Prostate gland (tissue), 2 donors: Measurements from ENCODE around the gene C17orf50. TPM values are rescaled to one million over a fixed set of nuclear protein-coding genes. Genes with fewer than 3 reads are reported as not detected.

ENCODE experiments used
- DNase-seq: peaks from one replicate; pipeline ENCODE4 v3.0.0-alpha.2; 2019; ENCODE audit warnings: low spot score
- H3K27ac ChIP-seq, 2 donors: fragments of 200-600 bp; sonication (generic); 2 replicates each; pipeline ENCODE4 v1.5.1; 2017 to 2019
- H3K27me3 ChIP-seq: fragments of 200-600 bp; sonication (generic); replicated peaks from 2 replicates; pipeline ENCODE4 v1.5.1; 2019; ENCODE audit not compliant: insufficient read depth
- H3K36me3 ChIP-seq, 2 donors: fragments of 200-600 bp; sonication (generic); 1 replicate in 1 of 2; 2 replicates in 1 of 2; pipeline versions ENCODE4 v1.5.1 to v1.8.1; 2017 to 2019
- H3K4me1 ChIP-seq: fragments of 200-600 bp; sonication (generic); replicated peaks from 2 replicates; pipeline ENCODE4 v1.5.1; 2019
- H3K4me3 ChIP-seq, 2 donors: fragments of 200-600 bp; sonication (generic); 2 replicates each; pipeline ENCODE4 v1.5.1; 2017 to 2019
- H3K9me3 ChIP-seq: fragments of 200-600 bp; sonication (generic); 2 replicates; pipeline ENCODE4 v1.5.1; 2017
- POLR2A ChIP-seq: fragments of 450-650 bp; IDR thresholded peaks from one replicate; pipeline ENCODE4 v1.6.1; 2016; ENCODE audit warnings: antibody characterized with exemption, mild to moderate bottlenecking
- POLR2AphosphoS5 ChIP-seq: sonication (generic); formaldehyde crosslinking; IDR thresholded peaks from one replicate; pipeline ENCODE4 v1.6.1; 2017; ENCODE audit warnings: antibody characterized with exemption
- WGBS: methylation state at CpG from one replicate; pipeline ENCODE4 v1.1.5; 2018; 5-methylcytosine and 5-hydroxymethylcytosine counted together
- intact Hi-C: fragments of 100-400 bp; cut with DNase I; formaldehyde crosslinking; loops from one replicate; pipeline ENCODE4 v1.14.2; 2022
- total RNA-seq, 2 donors: library from RNA; depleted of rRNA; stranded (reverse); fragments of >200 nt; gene quantifications; one replicate each; pipeline ENCODE4 v1.1.0, GENCODE V29; 2016
- TF ChIP-seq, protein P1 (sequence below), 4 experiments: fragments of 200-600 bp in 2 of 4; fragments of 450-650 bp in 2 of 4; sonication (generic) in 2 of 4; IDR thresholded peaks; 1 replicate in 3 of 4; 2 replicates in 1 of 4; pipeline ENCODE4 v1.5.1; 2016 to 2019; ENCODE audit warnings: antibody characterized with exemption in 4 of 4, mild to moderate bottlenecking in 2 of 4, moderate library complexity in 2 of 4

Gene C17orf50
- total RNA-seq, 2 donors from 2014 or later, result 15.8 TPM; not detected in 1

DNA sequence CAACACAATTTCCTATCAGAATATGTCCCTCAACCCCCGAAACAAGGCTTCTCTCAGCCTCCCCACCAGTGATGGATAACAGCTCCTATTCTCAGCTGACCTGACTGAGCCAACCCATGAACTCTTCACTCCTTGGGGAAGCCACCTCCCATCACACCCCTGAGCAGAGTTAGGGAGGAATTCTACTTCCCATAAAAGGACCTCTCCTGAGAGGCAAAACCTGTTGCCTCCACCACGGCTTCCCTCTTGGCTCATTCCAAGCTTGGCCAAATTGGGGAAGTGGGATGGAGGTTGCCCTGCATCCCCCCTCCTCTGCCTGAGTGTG is 34.9 kb upstream of the C17orf50 start:
- TF ChIP-seq POLR2AphosphoS5 (no peak), POLR2A (no peak)
- TF ChIP-seq, protein P1, sequence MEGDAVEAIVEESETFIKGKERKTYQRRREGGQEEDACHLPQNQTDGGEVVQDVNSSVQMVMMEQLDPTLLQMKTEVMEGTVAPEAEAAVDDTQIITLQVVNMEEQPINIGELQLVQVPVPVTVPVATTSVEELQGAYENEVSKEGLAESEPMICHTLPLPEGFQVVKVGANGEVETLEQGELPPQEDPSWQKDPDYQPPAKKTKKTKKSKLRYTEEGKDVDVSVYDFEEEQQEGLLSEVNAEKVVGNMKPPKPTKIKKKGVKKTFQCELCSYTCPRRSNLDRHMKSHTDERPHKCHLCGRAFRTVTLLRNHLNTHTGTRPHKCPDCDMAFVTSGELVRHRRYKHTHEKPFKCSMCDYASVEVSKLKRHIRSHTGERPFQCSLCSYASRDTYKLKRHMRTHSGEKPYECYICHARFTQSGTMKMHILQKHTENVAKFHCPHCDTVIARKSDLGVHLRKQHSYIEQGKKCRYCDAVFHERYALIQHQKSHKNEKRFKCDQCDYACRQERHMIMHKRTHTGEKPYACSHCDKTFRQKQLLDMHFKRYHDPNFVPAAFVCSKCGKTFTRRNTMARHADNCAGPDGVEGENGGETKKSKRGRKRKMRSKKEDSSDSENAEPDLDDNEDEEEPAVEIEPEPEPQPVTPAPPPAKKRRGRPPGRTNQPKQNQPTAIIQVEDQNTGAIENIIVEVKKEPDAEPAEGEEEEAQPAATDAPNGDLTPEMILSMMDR (IDR thresholded peaks at IDR 0.05), result no peak
- H3K4me1 ChIP-seq, result no peaks in the 10 kb centered on the region
- intact Hi-C loops, result no loop called here
- no peak overlapping the region for H3K4me3 ChIP-seq
- H3K9me3 ChIP-seq, result no peaks in the 10 kb centered on the region
- no peak for DNase-seq
- 76% methylated on average over 2 of the region's 2 CpGs for WGBS
- peaks cover 0 to 7% of the 10 kb centered on the region in 2 donors for H3K36me3 ChIP-seq
- H3K27me3 ChIP-seq, result no peaks in the 10 kb centered on the region
- peak overlapping the region in 1 of 2 donors; percentile 18 for H3K27ac ChIP-seq

DNA sequence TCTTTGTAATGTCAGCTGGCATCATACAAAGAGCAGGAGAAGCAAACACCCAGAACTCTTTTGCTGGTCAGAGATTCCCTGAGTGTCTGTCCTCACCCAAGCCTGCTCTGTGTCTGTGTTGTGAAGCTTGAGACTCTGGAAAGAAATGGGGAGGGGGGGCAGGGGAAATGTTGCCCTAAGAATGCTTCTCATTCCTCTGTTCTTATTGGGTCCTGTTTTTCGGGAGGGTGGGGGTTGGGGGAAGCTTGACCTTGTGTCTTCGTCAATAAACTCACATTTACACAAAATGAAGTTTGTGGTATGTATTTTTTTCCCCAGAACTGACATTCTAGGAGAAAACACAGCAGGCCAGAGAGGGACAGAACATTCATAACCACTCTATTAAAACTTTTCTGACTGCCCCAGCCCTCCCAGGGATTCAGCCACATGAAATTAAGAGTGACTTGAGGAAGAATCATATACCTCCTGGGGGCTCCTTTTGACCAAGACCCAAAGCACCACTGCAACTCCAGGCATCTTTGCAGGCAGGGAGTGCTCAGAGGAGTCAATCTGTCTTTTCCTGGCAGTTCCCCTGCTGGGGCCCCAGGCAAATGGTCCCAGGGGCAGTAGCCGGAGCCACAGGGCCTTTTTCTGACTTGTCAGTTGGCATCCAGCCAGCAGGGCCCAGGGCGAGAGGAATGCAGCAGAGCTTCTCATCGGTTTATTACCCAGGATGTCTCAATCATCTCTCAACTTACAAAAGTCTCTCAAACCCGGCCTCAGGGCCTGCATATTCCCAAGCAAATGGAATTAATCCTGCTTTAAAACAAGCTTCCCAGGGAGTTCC is 34.3 kb upstream of the C17orf50 start:
- no peak for TF ChIP-seq POLR2A
- TF ChIP-seq, protein P1 (IDR thresholded peaks at IDR 0.05), result no peak
- H3K27me3 ChIP-seq, result no peaks in the 10 kb centered on the region
- DNase-seq, result no peak
- peaks cover 0 to 7% of the 10 kb centered on the region in 2 donors for H3K36me3 ChIP-seq
- H3K4me3 ChIP-seq, result no peak overlapping the region
- peak overlapping the region; percentile 12 to 18 for H3K27ac ChIP-seq
- WGBS, result 23% methylated on average over 6 of the region's 6 CpGs
- intact Hi-C loops, result no loop called here
- H3K9me3 ChIP-seq, result no peaks in the 10 kb centered on the region
- peaks cover 4% of the 10 kb centered on the region for H3K4me1 ChIP-seq

DNA sequence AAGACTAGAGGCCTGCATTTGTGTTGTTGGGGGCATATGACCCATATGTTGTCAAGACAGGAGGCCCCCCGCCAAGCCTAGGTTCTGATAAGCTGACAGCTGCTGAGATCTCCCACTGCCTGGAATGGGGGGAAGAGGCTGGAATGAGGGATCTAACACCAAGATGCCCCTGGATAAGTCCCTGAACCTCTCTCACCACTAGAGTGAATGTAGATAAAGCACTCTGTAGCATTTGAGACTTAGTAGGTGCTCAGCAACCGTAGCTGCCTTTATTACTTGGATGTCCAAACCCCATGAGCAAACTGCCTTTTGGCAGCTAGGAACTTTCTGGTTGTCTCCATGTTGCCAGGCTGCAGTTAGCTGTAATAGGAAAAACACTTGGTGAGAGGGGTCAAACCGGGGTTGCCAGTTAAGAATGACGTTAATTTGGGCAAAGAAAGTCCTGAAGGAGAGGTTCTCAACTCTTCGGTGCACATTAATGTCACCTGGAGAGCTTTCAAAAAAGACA is 33.7 kb upstream of the C17orf50 start:
- H3K4me1 ChIP-seq, result peaks cover 4% of the 10 kb centered on the region
- H3K27ac ChIP-seq, result peak overlapping the region; percentile 10 to 12
- H3K27me3 ChIP-seq, result no peaks in the 10 kb centered on the region
- no peak for DNase-seq
- no peak overlapping the region for H3K4me3 ChIP-seq
- TF ChIP-seq POLR2AphosphoS5, result no peak
- intact Hi-C loops, result no loop called here
- 50% methylated on average over 5 of the region's 5 CpGs for whole genome bisulfite sequencing
- no peaks in the 10 kb centered on the region for H3K9me3 ChIP-seq
- peaks cover 0 to 7% of the 10 kb centered on the region in 2 donors for H3K36me3 ChIP-seq

DNA sequence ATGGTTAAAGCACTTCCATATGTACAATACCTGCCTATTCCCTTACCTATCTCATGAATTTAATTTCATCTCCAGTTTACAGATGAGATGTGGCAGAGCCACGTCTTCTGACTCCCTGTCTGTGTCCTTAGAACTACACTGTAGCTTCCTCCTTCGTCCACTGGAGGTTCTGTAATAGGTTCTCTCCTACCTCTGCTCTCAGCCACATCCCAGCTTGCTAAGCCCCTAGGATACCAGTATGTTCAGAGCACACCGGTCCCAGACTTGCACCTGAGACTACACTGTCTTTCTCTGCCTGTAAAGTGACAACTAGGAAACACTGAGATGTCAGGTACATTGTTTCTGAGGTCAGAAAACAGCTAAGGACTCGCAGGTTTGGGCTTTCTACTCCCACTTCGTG is 33.1 kb upstream of the C17orf50 start:
- no peak for DNase-seq
- Histone ChIP-seq H3K36me3 (peaks cover 0 to 7% of the 10 kb centered on the region in 2 donors), H3K4me1 (peaks cover 4% of the 10 kb centered on the region), H3K27me3 (no peaks in the 10 kb centered on the region), H3K4me3 (no peak overlapping the region), H3K9me3 (no peaks in the 10 kb centered on the region), H3K27ac (no peak overlapping the region)
- WGBS, result 92% methylated on average over 5 of the region's 5 CpGs
- TF ChIP-seq POLR2AphosphoS5, result no peak
- TF ChIP-seq POLR2A, result no peak
- TF ChIP-seq, protein P1 (IDR thresholded peaks at IDR 0.05), result no peak
- intact Hi-C loops, result no loop called here

DNA sequence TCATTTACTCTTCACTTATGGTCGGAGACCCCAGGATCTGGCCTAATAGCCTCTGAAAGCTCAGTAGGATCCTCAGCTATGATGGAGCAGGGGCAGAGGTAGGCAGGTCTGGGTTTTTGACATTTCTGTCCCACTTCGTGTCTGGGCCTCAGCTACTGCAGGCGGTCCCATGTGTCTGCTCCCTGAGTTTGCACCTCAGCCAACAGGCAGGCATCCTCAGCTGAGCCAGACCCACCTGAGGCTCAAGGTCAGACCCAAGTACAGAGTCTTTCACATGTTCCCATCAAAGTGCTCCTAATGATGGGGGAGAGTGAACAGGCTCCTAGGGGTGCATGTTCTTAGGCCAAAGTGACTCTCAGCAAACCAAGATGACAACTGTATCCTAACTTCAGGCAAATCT is 32.1 kb upstream of the C17orf50 start:
- Histone ChIP-seq H3K27ac (no peak overlapping the region), H3K36me3 (peaks cover 0 to 7% of the 10 kb centered on the region in 2 donors), H3K9me3 (no peaks in the 10 kb centered on the region), H3K4me3 (no peak overlapping the region), H3K27me3 (no peaks in the 10 kb centered on the region), H3K4me1 (peaks cover 4% of the 10 kb centered on the region)
- 84% methylated on average over 3 of the region's 3 CpGs for WGBS
- DNase-seq, result no peak
- intact Hi-C loops, result no loop called here
- TF ChIP-seq POLR2AphosphoS5 (no peak), POLR2A (no peak)
- TF ChIP-seq, protein P1 (IDR thresholded peaks at IDR 0.05), result no peak
